ENCODE measurements around the gene STXBP6.

GRCh38 chr14:24815543-24815942 is 234.4 kb downstream of the STXBP6 start:
- no peak for TF ChIP-seq CTCF (IDR thresholded peaks at IDR 0.05)
- TF ChIP-seq POLR2A (IDR thresholded peaks at IDR 0.05), result no peak

All from body of pancreas (tissue), 4 donors.